Progenitor cell of endocrine pancreas (in vitro differentiated cells): ENCODE measurements around the gene NIPA2. TPM values are rescaled to one million over a fixed set of nuclear protein-coding genes. Genes with fewer than 3 reads are reported as not detected.

Experiments used
- DNase-seq: peaks from one replicate; pipeline ENCODE4 v3.0.0; 2021; ENCODE audit warnings: low spot score; ENCODE audit not compliant: unreplicated experiment
- H3K27ac Mint-ChIP-seq: 2 replicates; pipeline ENCODE4 v1.8.0; 2021; ENCODE audit warnings: mild to moderate bottlenecking, moderate library complexity, mixed read lengths
- H3K27me3 Mint-ChIP-seq: 2 replicates; pipeline ENCODE4 v1.8.0; 2021; ENCODE audit warnings: mixed read lengths
- H3K36me3 Mint-ChIP-seq: 2 replicates; pipeline ENCODE4 v1.8.0; 2022; ENCODE audit warnings: mixed read lengths; ENCODE audit not compliant: insufficient read depth
- H3K4me1 Mint-ChIP-seq: 2 replicates; pipeline ENCODE4 v1.8.0; 2021; ENCODE audit warnings: low read depth, mixed read lengths
- H3K4me3 Mint-ChIP-seq: 2 replicates; pipeline ENCODE4 v1.8.0; 2021; ENCODE audit warnings: low read depth, mild to moderate bottlenecking, moderate library complexity, mixed read lengths
- H3K9me3 Mint-ChIP-seq: 2 replicates; pipeline ENCODE4 v1.8.0; 2021; ENCODE audit warnings: low read depth, mixed read lengths
- CTCF ChIP-seq: fragments of 200-600 bp; sonication (generic); IDR thresholded peaks from one replicate; pipeline ENCODE4 v1.5.0; 2021; ENCODE audit warnings: antibody characterized with exemption, mild to moderate bottlenecking; ENCODE audit not compliant: unreplicated experiment
- total RNA-seq: library from RNA; stranded (reverse); gene quantifications from 2 replicates; pipeline ENCODE4 v1.2.1, GENCODE V29; 2021

Gene NIPA2
- total RNA-seq, 1 donor from 2014 or later: 34.3 TPM

- no peak overlapping the region for H3K4me3 Mint-ChIP-seq
- no peaks in the 10 kb centered on the region for H3K9me3 Mint-ChIP-seq
- peaks cover 34% of the 10 kb centered on the region for H3K36me3 Mint-ChIP-seq
- DNase-seq: no peak
- H3K27ac Mint-ChIP-seq: no peak overlapping the region
- TF ChIP-seq CTCF: no peak
- H3K4me1 Mint-ChIP-seq: peaks cover 2% of the 10 kb centered on the region
- no peaks in the 10 kb centered on the region for H3K27me3 Mint-ChIP-seq
These were observed 43.4 kb downstream of the NIPA2 start for GRCh38 chr15:22881739-22882440.

- Mint-ChIP-seq H3K36me3 (peaks cover 29% of the 10 kb centered on the region), H3K9me3 (no peaks in the 10 kb centered on the region), H3K27me3 (no peaks in the 10 kb centered on the region), H3K4me3 (no peak overlapping the region), H3K4me1 (peaks cover 2% of the 10 kb centered on the region), H3K27ac (no peak overlapping the region)
- DNase-seq: no peak
- TF ChIP-seq CTCF: no peak
These were observed 44.7 kb downstream of the NIPA2 start for GRCh38 chr15:22883196-22883595.

DNA sequence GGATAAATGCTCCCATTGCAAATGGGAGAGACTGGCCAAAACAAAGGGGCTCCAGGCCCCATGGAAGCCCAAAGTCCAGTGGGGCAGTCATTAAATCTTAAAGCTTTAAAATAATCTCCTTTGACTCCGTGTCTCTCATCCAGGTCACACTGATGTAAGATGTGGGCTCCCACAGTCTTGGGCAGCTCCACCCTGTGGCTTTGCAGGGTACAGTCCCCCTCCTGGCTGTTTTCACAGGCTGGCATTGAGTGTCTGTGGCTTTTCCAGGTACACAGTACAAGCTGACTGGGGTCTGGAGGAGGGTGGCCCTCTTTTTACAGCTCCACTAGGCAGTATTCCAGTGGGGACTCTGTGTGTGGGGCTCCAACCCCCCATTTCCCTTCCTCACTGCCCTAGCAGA lies 45.9 kb downstream of the NIPA2 start:
- no peak for DNase-seq
- peak; percentile 34 for TF ChIP-seq CTCF
- Mint-ChIP-seq H3K9me3 (no peaks in the 10 kb centered on the region), H3K27me3 (no peaks in the 10 kb centered on the region), H3K4me1 (peaks cover 2% of the 10 kb centered on the region), H3K4me3 (no peak overlapping the region), H3K36me3 (peaks cover 24% of the 10 kb centered on the region), H3K27ac (no peak overlapping the region)

DNA sequence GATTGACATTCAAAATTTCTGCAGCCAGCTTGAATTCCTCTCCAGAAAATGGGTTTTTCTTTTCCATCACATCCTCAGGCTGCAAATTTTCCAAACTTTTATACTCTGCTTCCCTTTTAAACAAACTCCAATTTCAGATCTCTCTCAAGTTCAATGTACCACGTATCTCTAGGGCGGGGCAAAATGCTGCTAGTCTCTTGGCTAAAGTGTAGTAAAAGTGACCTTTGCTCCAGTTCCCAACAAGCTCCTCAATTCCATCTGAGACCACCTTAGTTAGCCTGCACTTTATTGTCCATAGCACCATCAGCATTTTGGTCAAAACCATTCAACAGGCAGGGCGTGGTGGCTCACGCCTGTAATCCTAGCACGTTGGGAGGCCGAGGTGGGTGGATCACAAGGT lies 46.7 kb downstream of the NIPA2 start:
- no peaks in the 10 kb centered on the region for H3K9me3 Mint-ChIP-seq
- no peak overlapping the region for H3K27ac Mint-ChIP-seq
- H3K4me3 Mint-ChIP-seq: no peak overlapping the region
- no peak for DNase-seq
- TF ChIP-seq CTCF: no peak
- peaks cover 2% of the 10 kb centered on the region for H3K4me1 Mint-ChIP-seq
- H3K27me3 Mint-ChIP-seq: no peaks in the 10 kb centered on the region
- H3K36me3 Mint-ChIP-seq: peaks cover 26% of the 10 kb centered on the region

DNA sequence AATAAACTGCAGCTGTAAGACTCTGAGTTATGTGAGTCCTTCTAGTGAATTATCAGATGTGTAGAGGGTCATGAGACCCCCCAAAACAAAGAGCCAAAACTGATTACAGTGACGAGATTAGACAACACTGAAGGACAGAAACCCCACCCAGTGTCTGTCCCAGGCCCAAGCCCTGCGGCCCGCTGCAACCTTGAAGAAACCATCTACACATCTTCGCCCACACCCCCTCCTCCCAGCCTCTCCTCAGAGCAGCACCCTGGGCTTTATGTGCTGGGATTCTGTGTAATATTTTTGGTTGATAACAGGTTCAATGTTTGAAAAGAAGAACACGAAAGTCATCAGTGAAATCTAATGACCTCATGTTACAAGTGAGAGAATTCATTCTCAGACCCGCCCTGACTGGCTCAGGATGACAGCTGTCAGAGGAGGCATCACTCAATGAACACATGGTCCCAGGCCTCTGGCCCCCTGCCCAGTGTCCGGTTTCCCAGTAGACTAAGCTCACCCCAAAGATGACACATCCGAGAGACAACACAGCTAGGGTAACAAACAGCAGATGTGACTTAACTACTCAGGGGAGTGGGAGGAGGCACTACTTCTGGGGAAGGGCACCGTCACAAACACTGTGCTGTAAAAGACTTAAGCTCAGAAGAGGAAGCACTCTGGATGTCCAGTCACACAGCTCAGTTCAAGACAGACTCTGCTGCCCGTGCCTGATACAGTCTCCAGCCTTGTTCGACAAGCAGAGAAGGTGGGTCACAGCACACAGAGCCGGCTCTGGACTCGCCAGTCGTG lies 48.9 kb downstream of the NIPA2 start:
- Mint-ChIP-seq H3K27ac (no peak overlapping the region), H3K9me3 (no peaks in the 10 kb centered on the region), H3K36me3 (peaks cover 21% of the 10 kb centered on the region), H3K4me3 (no peak overlapping the region), H3K27me3 (no peaks in the 10 kb centered on the region), H3K4me1 (peaks cover 2% of the 10 kb centered on the region)
- no peak for DNase-seq
- no peak for TF ChIP-seq CTCF
